Body of pancreas (tissue), 4 donors: ENCODE data around the gene FAHD1. TPM values are rescaled to one million over a fixed set of nuclear protein-coding genes. Genes with fewer than 3 reads are reported as not detected.

ENCODE experiments used
- ATAC-seq: fragments of 150-250 bp; one replicate; pipeline ENCODE4 v1.9.1; 2016
- DNase-seq, 4 donors: peaks; one replicate each; pipeline ENCODE4 v3.0.0-alpha.2; 2019
- H3K27ac ChIP-seq, 4 donors: fragments of 200-600 bp; sonication (generic); 1 replicate in 3 of 4; 2 replicates in 1 of 4; pipeline versions ENCODE4 v1.5.1 to v1.6.1; 2016 to 2019; ENCODE audit warnings: mild to moderate bottlenecking in 1 of 4, mixed read lengths in 1 of 4, moderate library complexity in 1 of 4
- H3K27me3 ChIP-seq, 2 donors: fragments of 200-600 bp; sonication (generic); one replicate each; pipeline ENCODE4 v1.6.0; 2016; ENCODE audit warnings: mild to moderate bottlenecking in 1 of 2
- H3K36me3 ChIP-seq, 2 donors: fragments of 200-600 bp; sonication (generic); replicated peaks in 1 of 2; 2 replicates each; pipeline ENCODE4 v1.5.1; 2016; ENCODE audit warnings: low read depth in 2 of 2; ENCODE audit not compliant: insufficient read depth in 1 of 2
- H3K4me1 ChIP-seq: fragments of 200-600 bp; sonication (generic); one replicate; pipeline ENCODE4 v1.6.0; 2016
- H3K4me3 ChIP-seq, 2 donors: fragments of 200-600 bp; sonication (generic); 1 replicate in 1 of 2; 2 replicates in 1 of 2; pipeline ENCODE4 v1.5.1; 2016 to 2019
- H3K9me3 ChIP-seq, 3 donors: fragments of 200-600 bp; sonication (generic); 1 replicate in 2 of 3; 2 replicates in 1 of 3; pipeline ENCODE4 v1.5.1; 2016
- CTCF ChIP-seq, 7 experiments: fragments of 450-650 bp in 4 of 7; fragments of 200-600 bp in 3 of 7; sonication (generic) in 3 of 7; IDR thresholded peaks; one replicate each; pipeline ENCODE4 v1.5.1; 2016 to 2019; ENCODE audit warnings: antibody characterized with exemption in 7 of 7
- POLR2A ChIP-seq, 3 donors: fragments of 450-650 bp; IDR thresholded peaks; one replicate each; pipeline ENCODE4 v1.6.1; 2016; ENCODE audit warnings: antibody characterized with exemption in 3 of 3, mild to moderate bottlenecking in 2 of 3
- WGBS, 2 donors: methylation state at CpG; one replicate each; pipeline ENCODE4 v1.1.5; 2017; 5-methylcytosine and 5-hydroxymethylcytosine counted together
- intact Hi-C: fragments of 100-400 bp; cut with DNase I; formaldehyde crosslinking; loops from one replicate; pipeline ENCODE4 v1.15.1; 2023
- total RNA-seq, 2 donors: library from RNA; depleted of rRNA; stranded (reverse); fragments of >200 nt; gene quantifications; one replicate each; pipeline ENCODE4 v1.1.0, GENCODE V29; 2016

FAHD1 gene
- total RNA-seq, 2 donors from 2014 or later: 32.6 to 50.8 TPM

GRCh38 chr16:1791943-1792812 lies 34.8 kb upstream of the FAHD1 start:
- peak overlapping the region in 1 of 4 donors; percentile 74 for H3K27ac ChIP-seq

GRCh38 chr16:1792836-1793577 lies 34.0 kb upstream of the FAHD1 start:
- no peak for TF ChIP-seq CTCF (IDR thresholded peaks at IDR 0.05)
- no peak for TF ChIP-seq POLR2A (IDR thresholded peaks at IDR 0.05)
- H3K4me3 ChIP-seq: no peak overlapping the region
- H3K4me1 ChIP-seq: peaks cover 27% of the 10 kb centered on the region
- 40 to 47% methylated on average over 3 to 23 of the region's 33 CpGs for WGBS, 2 donors
- ATAC-seq: no peak
- intact Hi-C loops: no loop called here
- H3K27ac ChIP-seq: peak overlapping the region; percentile 47 to 83 (median 72)
- no peaks in the 10 kb centered on the region for H3K27me3 ChIP-seq
- no peaks in the 10 kb centered on the region for H3K9me3 ChIP-seq
- H3K36me3 ChIP-seq: peaks cover 0 to 4% of the 10 kb centered on the region in 2 donors
- no peak for DNase-seq

More at GRCh38 chr16:1791943-1792812, 34.8 kb upstream of the FAHD1 start:
- 91 to 93% methylated on average over 10 to 33 of the region's 59 CpGs for WGBS, 2 donors
- peak in 1 of 4 donors; percentile 8 for DNase-seq
- no peak overlapping the region for H3K4me3 ChIP-seq
- peaks cover 0 to 6% of the 10 kb centered on the region in 2 donors for H3K36me3 ChIP-seq
- ATAC-seq: no peak
- TF ChIP-seq CTCF (IDR thresholded peaks at IDR 0.05) (no peak), POLR2A (IDR thresholded peaks at IDR 0.05) (no peak)
- no peaks in the 10 kb centered on the region for H3K9me3 ChIP-seq
- intact Hi-C loops: no loop called here
- no peaks in the 10 kb centered on the region for H3K27me3 ChIP-seq
- H3K4me1 ChIP-seq: peaks cover 27% of the 10 kb centered on the region

DNA sequence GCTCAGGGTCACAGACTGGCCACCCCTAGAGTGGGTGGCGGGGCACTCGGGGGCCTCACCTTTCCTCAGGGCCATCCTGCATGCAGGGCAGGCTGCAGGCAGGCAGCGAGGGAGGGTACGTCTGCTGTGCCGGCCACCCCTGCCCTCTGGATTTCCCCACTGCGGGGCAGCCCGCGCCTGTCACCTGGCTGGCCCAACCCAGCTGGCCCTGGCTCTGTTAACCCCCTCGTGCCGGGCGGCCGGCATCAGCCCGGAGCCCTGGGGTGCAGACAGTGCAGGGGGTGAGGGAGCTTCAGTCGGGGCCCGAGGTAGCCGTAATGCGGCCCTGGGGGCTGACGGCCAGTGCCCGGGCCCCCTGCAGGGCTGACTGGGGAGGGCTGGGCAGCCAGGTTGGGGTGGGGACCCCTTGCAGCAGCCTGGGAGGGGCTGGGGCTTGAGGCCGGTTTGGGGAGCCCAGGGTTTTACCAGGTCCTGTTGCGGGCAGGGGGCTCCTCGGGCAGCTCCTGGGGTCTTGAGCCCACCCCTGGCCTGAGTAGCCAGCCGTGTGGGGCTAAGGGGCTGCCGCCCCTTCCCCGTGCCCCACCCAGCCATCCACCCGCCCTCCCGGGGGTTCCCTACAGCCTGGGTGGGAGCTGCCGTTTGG lies 33.3 kb upstream of the FAHD1 start, which contains the start of gene IGFALS:
TSS of gene IGFALS (minus strand) at position 128 of the 643 bp plus-strand sequence. CDS start at position 75, 53 bp downstream.
- ATAC-seq: peak; percentile 68
- intact Hi-C loops: no loop called here
- no peak within 1 kb of the TSS for H3K4me3 ChIP-seq

More for the DNA sequence above, 33.3 kb upstream of the FAHD1 start, which contains the start of gene IGFALS:
- Histone ChIP-seq H3K9me3 (no peaks in the 10 kb centered on the region), H3K36me3 (no peaks in the 10 kb centered on the region), H3K27me3 (no peaks in the 10 kb centered on the region), H3K4me1 (peaks cover 27% of the 10 kb centered on the region), H3K27ac (peak within 1 kb of the TSS; percentile 47 to 83 (median 72))
- DNase-seq: peak; percentile 55 to 64 (median 60)
- TF ChIP-seq CTCF (IDR thresholded peaks at IDR 0.05) (no peak), POLR2A (IDR thresholded peaks at IDR 0.05) (peak in 1 of 3 donors; percentile 4)
- WGBS, 2 donors: 18% methylated on average over 28 of the region's 28 CpGs; no CpG with 5 or more reads in 1 of the 2 donors
